ENCODE data around the gene TTC23.

TTC23 gene

DNA sequence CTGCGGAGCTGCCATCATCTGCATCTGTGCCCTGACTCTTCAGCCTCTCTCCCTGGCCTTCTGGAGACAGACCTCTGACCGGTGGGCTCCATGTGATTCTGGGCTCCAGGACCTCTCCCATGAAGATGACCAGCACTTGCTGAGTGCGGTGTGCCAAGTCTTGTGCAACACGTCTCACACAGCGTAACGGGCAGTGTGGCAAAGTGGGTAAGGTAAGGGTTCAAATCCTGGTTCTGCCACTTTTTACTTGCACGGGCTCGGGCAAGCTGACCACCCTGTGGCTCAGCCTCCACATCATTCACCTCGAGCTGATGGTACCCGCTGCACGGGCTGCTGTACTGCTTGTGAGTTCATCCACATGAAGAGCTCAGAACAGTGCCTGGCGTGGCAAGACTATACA is 151.0 kb downstream of the TTC23 start:
- peaks cover 3% of the 10 kb centered on the region for H3K4me1 Mint-ChIP-seq (ENCODE audit: low read depth)
- peaks cover 43% of the 10 kb centered on the region for H3K27me3 Mint-ChIP-seq
- no peak overlapping the region for H3K27ac Mint-ChIP-seq
- H3K4me3 Mint-ChIP-seq, result no peak overlapping the region
- H3K9me3 Mint-ChIP-seq, result no peaks in the 10 kb centered on the region
- no peaks in the 10 kb centered on the region for H3K36me3 Mint-ChIP-seq (ENCODE audit: low read depth)

GRCh38 chr15:99097441-99098410 is 151.7 kb downstream of the TTC23 start:
- Mint-ChIP-seq H3K9me3 (no peaks in the 10 kb centered on the region), H3K27me3 (peaks cover 36% of the 10 kb centered on the region), H3K36me3 (ENCODE audit: low read depth) (no peaks in the 10 kb centered on the region), H3K4me3 (no peak overlapping the region), H3K4me1 (ENCODE audit: low read depth) (peaks cover 3% of the 10 kb centered on the region), H3K27ac (no peak overlapping the region)

- Mint-ChIP-seq H3K9me3 (no peaks in the 10 kb centered on the region), H3K4me1 (ENCODE audit: low read depth) (peaks cover 3% of the 10 kb centered on the region), H3K36me3 (ENCODE audit: low read depth) (no peaks in the 10 kb centered on the region), H3K27me3 (peaks cover 31% of the 10 kb centered on the region), H3K27ac (no peak overlapping the region), H3K4me3 (no peak overlapping the region)
Observed at GRCh38 chr15:99096894-99097426, 152.4 kb downstream of the TTC23 start.

- no peaks in the 10 kb centered on the region for H3K36me3 Mint-ChIP-seq (ENCODE audit: low read depth)
- H3K4me1 Mint-ChIP-seq (ENCODE audit: low read depth), result peaks cover 3% of the 10 kb centered on the region
- H3K27me3 Mint-ChIP-seq, result peaks cover 26% of the 10 kb centered on the region
- H3K9me3 Mint-ChIP-seq, result no peaks in the 10 kb centered on the region
- H3K27ac Mint-ChIP-seq, result no peak overlapping the region
- no peak overlapping the region for H3K4me3 Mint-ChIP-seq
Observed at GRCh38 chr15:99096173-99096893, 153.0 kb downstream of the TTC23 start.

DNA sequence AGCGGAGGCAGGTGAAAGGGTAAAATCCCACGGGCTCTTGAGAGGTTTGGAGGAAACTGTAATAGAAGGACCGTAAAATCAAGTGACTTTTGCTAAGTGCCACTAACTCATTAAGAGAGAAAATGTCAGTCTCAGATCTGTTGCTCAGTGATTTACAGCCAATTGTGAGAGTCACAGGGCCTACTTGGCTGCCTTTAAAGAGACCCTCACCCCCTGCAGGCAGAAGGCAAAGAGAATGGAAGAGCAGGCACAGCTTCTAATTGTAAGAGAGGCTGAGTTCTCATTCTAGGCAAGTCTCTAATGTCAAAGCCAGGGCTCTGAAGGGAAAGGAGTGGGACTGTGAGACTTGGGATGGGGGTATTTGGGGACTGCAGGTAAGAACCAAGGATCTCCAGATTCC is 153.8 kb downstream of the TTC23 start:
- Mint-ChIP-seq H3K36me3 (ENCODE audit: low read depth) (no peaks in the 10 kb centered on the region), H3K27ac (no peak overlapping the region), H3K9me3 (no peaks in the 10 kb centered on the region), H3K4me1 (ENCODE audit: low read depth) (peaks cover 2% of the 10 kb centered on the region), H3K4me3 (no peak overlapping the region), H3K27me3 (peaks cover 21% of the 10 kb centered on the region)

- Mint-ChIP-seq H3K27ac (no peak overlapping the region), H3K4me1 (ENCODE audit: low read depth) (peaks cover 8% of the 10 kb centered on the region), H3K4me3 (no peak overlapping the region), H3K36me3 (ENCODE audit: low read depth) (no peaks in the 10 kb centered on the region), H3K27me3 (peaks cover 17% of the 10 kb centered on the region), H3K9me3 (no peaks in the 10 kb centered on the region)
Observed at GRCh38 chr15:99092554-99093172, 156.7 kb downstream of the TTC23 start.

- Mint-ChIP-seq H3K4me3 (no peak overlapping the region), H3K36me3 (ENCODE audit: low read depth) (no peaks in the 10 kb centered on the region), H3K27me3 (peaks cover 11% of the 10 kb centered on the region), H3K4me1 (ENCODE audit: low read depth) (peaks cover 8% of the 10 kb centered on the region), H3K9me3 (no peaks in the 10 kb centered on the region), H3K27ac (no peak overlapping the region)
Observed at GRCh38 chr15:99090938-99091337, 158.4 kb downstream of the TTC23 start.

DNA sequence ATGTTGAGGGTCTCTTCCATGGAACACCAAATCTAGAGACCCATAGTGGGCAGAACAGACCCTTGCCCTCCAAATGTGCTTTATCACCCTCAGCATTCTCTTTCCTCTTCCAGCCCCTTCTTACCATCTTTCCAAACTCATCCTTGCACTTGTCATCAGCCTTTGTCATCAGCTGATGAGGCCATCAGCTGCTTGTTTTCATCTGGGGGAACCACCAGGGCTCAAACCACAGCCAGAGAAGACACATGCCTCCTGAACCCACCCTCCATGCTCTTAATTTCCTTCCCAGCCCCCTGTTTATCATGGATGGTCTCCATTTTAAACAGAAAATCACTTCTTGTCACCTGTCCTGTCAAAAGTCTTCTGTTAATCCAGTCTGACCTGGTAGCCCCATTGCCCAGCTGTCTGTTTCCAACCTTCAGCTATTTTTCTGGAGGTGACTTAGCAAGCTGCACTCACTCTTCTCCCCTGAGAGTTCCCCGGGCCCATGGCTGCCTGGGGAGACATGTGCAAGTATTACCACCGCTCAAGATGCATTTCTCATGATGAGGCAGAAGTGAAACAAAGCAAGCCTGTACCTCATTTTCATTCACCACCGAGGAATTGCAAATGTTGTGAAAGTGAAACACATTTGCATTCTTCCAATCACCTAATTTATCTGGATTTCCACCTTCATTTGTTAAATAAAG is 159.2 kb downstream of the TTC23 start:
- H3K36me3 Mint-ChIP-seq (ENCODE audit: low read depth), result no peaks in the 10 kb centered on the region
- H3K27me3 Mint-ChIP-seq, result peaks cover 11% of the 10 kb centered on the region
- peaks cover 8% of the 10 kb centered on the region for H3K4me1 Mint-ChIP-seq (ENCODE audit: low read depth)
- peak overlapping the region; percentile 38 for H3K27ac Mint-ChIP-seq
- H3K4me3 Mint-ChIP-seq, result no peak overlapping the region
- H3K9me3 Mint-ChIP-seq, result no peaks in the 10 kb centered on the region

- Mint-ChIP-seq H3K36me3 (ENCODE audit: low read depth) (no peaks in the 10 kb centered on the region), H3K4me3 (no peak overlapping the region), H3K4me1 (ENCODE audit: low read depth) (peaks cover 8% of the 10 kb centered on the region), H3K27me3 (peaks cover 19% of the 10 kb centered on the region), H3K9me3 (no peaks in the 10 kb centered on the region), H3K27ac (no peak overlapping the region)
Observed at GRCh38 chr15:99087405-99087943, 161.9 kb downstream of the TTC23 start.

DNA sequence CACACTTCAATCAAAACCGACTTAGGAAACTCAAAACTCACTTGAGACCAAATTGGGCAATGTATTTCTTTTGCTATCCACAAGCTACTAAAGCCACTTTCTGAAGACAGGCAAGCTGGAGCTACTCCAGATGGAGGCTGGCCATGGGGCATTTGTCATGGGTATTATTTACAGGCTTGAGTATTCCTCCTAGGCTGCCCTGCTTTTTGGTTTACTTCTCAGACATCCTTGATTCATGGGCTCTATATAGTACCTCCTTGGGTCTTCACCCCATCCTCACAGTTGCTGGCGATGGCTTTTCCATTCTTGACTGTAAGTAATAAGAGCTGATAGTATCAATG is 163.1 kb downstream of the TTC23 start:
- Mint-ChIP-seq H3K4me1 (ENCODE audit: low read depth) (peaks cover 8% of the 10 kb centered on the region), H3K36me3 (ENCODE audit: low read depth) (no peaks in the 10 kb centered on the region), H3K9me3 (no peaks in the 10 kb centered on the region), H3K4me3 (no peak overlapping the region), H3K27ac (no peak overlapping the region), H3K27me3 (peaks cover 27% of the 10 kb centered on the region)
